ENCODE results near the gene AQP12B.

The AQP12B gene

GRCh38 chr2:240637116-240637900, 45.4 kb downstream of the AQP12B start:
- no peaks in the 10 kb centered on the region for H3K4me1 Mint-ChIP-seq
- no peak overlapping the region for H3K27ac Mint-ChIP-seq
- H3K9me3 Mint-ChIP-seq: peaks cover 26% of the 10 kb centered on the region
- H3K27me3 Mint-ChIP-seq (ENCODE audit: low read depth): peaks cover 40% of the 10 kb centered on the region
- no peaks in the 10 kb centered on the region for H3K36me3 Mint-ChIP-seq (ENCODE audit: low read depth)
- H3K4me3 Mint-ChIP-seq: no peak overlapping the region
- no peak for TF ChIP-seq CTCF (IDR thresholded peaks at IDR 0.05; ENCODE audit: unreplicated experiment in 3 of 3)

- peaks cover 28% of the 10 kb centered on the region for H3K9me3 Mint-ChIP-seq
- no peak for TF ChIP-seq CTCF (IDR thresholded peaks at IDR 0.05; ENCODE audit: unreplicated experiment in 3 of 3)
- peaks cover 36% of the 10 kb centered on the region for H3K27me3 Mint-ChIP-seq (ENCODE audit: low read depth)
- H3K4me3 Mint-ChIP-seq: no peak overlapping the region
- H3K27ac Mint-ChIP-seq: no peak overlapping the region
- no peaks in the 10 kb centered on the region for H3K4me1 Mint-ChIP-seq
- no peaks in the 10 kb centered on the region for H3K36me3 Mint-ChIP-seq (ENCODE audit: low read depth)
Measured at GRCh38 chr2:240636563-240637115, 46.0 kb downstream of the AQP12B start.

- H3K9me3 Mint-ChIP-seq: peaks cover 28% of the 10 kb centered on the region
- H3K4me3 Mint-ChIP-seq: no peak overlapping the region
- no peaks in the 10 kb centered on the region for H3K4me1 Mint-ChIP-seq
- H3K36me3 Mint-ChIP-seq (ENCODE audit: low read depth): no peaks in the 10 kb centered on the region
- TF ChIP-seq CTCF (IDR thresholded peaks at IDR 0.05; ENCODE audit: unreplicated experiment in 3 of 3): no peak
- H3K27me3 Mint-ChIP-seq (ENCODE audit: low read depth): peaks cover 36% of the 10 kb centered on the region
- no peak overlapping the region for H3K27ac Mint-ChIP-seq
Measured at GRCh38 chr2:240635998-240636547, 46.6 kb downstream of the AQP12B start.

GRCh38 chr2:240635121-240635997, 47.3 kb downstream of the AQP12B start:
- peaks cover 30% of the 10 kb centered on the region for H3K27me3 Mint-ChIP-seq (ENCODE audit: low read depth)
- TF ChIP-seq CTCF (IDR thresholded peaks at IDR 0.05; ENCODE audit: unreplicated experiment in 3 of 3): no peak
- H3K9me3 Mint-ChIP-seq: peaks cover 28% of the 10 kb centered on the region
- no peaks in the 10 kb centered on the region for H3K36me3 Mint-ChIP-seq (ENCODE audit: low read depth)
- no peak overlapping the region for H3K27ac Mint-ChIP-seq
- H3K4me3 Mint-ChIP-seq: no peak overlapping the region
- H3K4me1 Mint-ChIP-seq: no peaks in the 10 kb centered on the region

- Mint-ChIP-seq H3K36me3 (ENCODE audit: low read depth) (no peaks in the 10 kb centered on the region), H3K27ac (no peak overlapping the region), H3K27me3 (ENCODE audit: low read depth) (peaks cover 5% of the 10 kb centered on the region), H3K4me3 (no peak overlapping the region), H3K9me3 (peaks cover 25% of the 10 kb centered on the region), H3K4me1 (no peaks in the 10 kb centered on the region)
- no peak for TF ChIP-seq CTCF (IDR thresholded peaks at IDR 0.05; ENCODE audit: unreplicated experiment in 3 of 3)
Measured at GRCh38 chr2:240632306-240632721, 50.4 kb downstream of the AQP12B start.
